Central memory CD8-positive, alpha-beta T cell (primary cell): ENCODE results near the gene C16orf54.
"Not testable (repeated sequence)": the region's sequence is repeated elsewhere in the genome, so short reads cannot be mapped to it uniquely, and the experiment has no call there.

Source experiments
- ATAC-seq: fragments of 150-1000 bp; cut with Tn5 transposase; replicated peaks from 2 replicates; pipeline ENCODE4 v1.10.0; 2022; ENCODE audit warnings: mild to moderate bottlenecking, moderate FRiP score, moderate number of reproducible peaks; ENCODE audit not compliant: poor library complexity, severe bottlenecking; ENCODE audit errors: extremely low read depth
- DNase-seq, 2 donors: peaks; one replicate each; pipeline ENCODE4 v3.0.0; 2021; ENCODE audit warnings: low spot score in 2 of 2
- H3K27ac Mint-ChIP-seq: one replicate; pipeline ENCODE4 v1.8.0; 2022; ENCODE audit warnings: low read depth, mild to moderate bottlenecking, moderate library complexity, mixed read lengths
- H3K27me3 Mint-ChIP-seq: one replicate; pipeline ENCODE4 v1.8.0; 2022; ENCODE audit warnings: mixed read lengths
- H3K36me3 Mint-ChIP-seq: one replicate; pipeline ENCODE4 v1.8.0; 2022; ENCODE audit warnings: mild to moderate bottlenecking, moderate library complexity, mixed read lengths; ENCODE audit not compliant: insufficient read depth
- H3K4me1 Mint-ChIP-seq: one replicate; pipeline ENCODE4 v1.8.0; 2022; ENCODE audit warnings: mixed read lengths
- H3K4me3 Mint-ChIP-seq: one replicate; pipeline ENCODE4 v1.8.0; 2022; ENCODE audit warnings: mild to moderate bottlenecking, moderate library complexity, mixed read lengths
- H3K9me3 Mint-ChIP-seq: one replicate; pipeline ENCODE4 v1.8.0; 2022; ENCODE audit warnings: mixed read lengths

Gene C16orf54

DNA sequence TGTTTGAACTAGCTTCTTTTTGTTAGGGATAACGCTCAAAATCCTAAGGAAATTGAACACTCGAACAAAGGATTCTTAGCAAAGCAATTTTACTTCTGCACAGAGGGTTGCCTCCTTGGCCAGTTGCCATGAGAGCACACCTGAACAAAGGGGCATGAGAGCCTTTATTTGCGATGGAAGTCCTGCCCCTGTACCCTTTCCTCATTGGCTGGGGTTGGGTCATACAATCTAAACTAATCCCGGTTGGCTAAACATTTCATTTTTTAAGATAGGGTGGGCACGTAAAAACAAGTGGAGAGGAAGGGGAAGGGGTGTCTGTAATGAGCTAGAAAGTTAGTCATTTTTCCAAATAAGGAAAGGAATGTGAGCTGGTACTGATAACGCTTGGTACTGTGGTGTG is 36.1 kb downstream of the C16orf54 start:
- not testable (repeated sequence) for H3K36me3 Mint-ChIP-seq, H3K4me3 Mint-ChIP-seq, H3K27ac Mint-ChIP-seq, DNase-seq, H3K9me3 Mint-ChIP-seq, H3K27me3 Mint-ChIP-seq, ATAC-seq
- H3K4me1 Mint-ChIP-seq: peaks cover 14% of the 10 kb centered on the region

DNA sequence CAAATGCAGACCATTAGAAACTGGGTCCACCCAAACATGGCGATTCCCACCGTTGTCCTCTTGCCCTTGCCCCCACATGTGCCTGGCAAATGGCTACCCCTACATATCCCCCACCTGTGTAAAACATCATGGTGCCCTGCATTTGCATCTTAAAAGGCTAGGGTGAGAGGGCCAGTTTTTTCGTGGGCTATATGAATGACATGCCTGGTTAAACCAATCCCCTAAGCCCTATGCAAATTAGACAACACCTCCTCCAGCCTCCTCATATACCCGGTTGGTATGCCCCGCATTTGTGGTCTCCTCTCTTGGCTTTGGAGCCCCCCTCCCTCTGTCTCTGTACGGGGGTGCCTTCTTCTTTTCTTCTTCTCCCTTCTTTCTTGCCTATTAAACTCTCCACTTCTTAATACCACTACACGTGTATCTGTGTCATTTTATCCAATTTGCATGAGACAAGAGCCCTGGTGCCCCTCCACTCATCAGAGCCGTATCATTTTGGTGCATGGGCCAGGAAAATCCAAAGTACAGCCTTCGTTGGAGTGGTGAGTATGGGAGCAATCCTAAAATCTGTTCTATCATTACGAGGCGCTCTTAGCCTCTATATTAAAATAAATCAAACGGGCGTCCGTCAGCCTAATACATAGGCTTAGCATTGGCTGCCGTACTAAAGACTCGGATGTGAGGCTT is 36.7 kb downstream of the C16orf54 start:
- ATAC-seq (no peak), DNase-seq (no peak)
- H3K9me3 Mint-ChIP-seq: no peaks in the 10 kb centered on the region
- H3K36me3 Mint-ChIP-seq: peaks cover 2% of the 10 kb centered on the region
- H3K27ac Mint-ChIP-seq: peak overlapping the region; percentile 60
- H3K4me3 Mint-ChIP-seq: no peak overlapping the region
- no peaks in the 10 kb centered on the region for H3K27me3 Mint-ChIP-seq
- H3K4me1 Mint-ChIP-seq: peaks cover 14% of the 10 kb centered on the region

DNA sequence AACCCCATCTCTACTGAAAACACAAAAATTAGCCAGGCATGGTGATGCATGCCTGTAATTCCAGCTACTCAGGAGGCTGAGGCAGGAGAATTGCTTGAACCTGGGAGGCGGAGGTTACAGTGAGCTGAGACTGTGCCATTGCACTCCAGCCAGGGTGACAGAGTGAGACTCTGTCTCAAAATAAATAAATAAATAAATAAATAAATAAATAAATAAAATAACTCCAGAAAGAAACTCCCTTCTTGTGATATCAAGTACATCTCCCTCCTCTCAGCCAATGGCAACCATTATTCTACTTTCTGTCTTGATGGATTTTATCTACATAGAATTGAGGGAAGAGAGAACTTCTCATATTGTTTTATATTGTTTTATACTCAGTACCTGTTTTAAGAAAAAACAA is 38.6 kb downstream of the C16orf54 start:
- peaks cover 27% of the 10 kb centered on the region for H3K4me1 Mint-ChIP-seq
- not testable (repeated sequence) for H3K27me3 Mint-ChIP-seq, DNase-seq, H3K9me3 Mint-ChIP-seq, ATAC-seq, H3K36me3 Mint-ChIP-seq, H3K27ac Mint-ChIP-seq, H3K4me3 Mint-ChIP-seq

DNA sequence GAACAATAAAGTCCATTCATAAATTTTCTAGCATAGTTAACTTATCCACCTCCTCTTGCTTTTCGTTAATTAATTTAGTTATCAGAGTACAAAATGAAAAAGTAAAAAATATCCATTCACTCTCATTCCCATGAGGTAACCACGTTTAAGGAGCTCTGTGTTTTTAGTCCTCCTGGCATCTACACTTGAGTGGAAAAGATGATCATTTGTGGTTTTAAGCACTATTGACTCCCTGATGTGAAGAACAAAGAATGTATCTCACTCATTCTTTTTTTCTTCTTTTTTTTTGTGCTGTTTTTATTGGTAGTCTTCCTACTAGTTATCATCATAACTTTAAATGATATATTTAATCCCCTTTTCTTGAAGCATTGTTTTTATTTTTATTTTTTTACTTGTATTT is 40.8 kb downstream of the C16orf54 start:
- no peak for ATAC-seq
- H3K4me3 Mint-ChIP-seq: no peak overlapping the region
- H3K9me3 Mint-ChIP-seq: no peaks in the 10 kb centered on the region
- peak overlapping the region; percentile 67 for H3K27ac Mint-ChIP-seq
- H3K27me3 Mint-ChIP-seq: no peaks in the 10 kb centered on the region
- H3K36me3 Mint-ChIP-seq: peaks cover 17% of the 10 kb centered on the region
- peaks cover 36% of the 10 kb centered on the region for H3K4me1 Mint-ChIP-seq
- no peak for DNase-seq

DNA sequence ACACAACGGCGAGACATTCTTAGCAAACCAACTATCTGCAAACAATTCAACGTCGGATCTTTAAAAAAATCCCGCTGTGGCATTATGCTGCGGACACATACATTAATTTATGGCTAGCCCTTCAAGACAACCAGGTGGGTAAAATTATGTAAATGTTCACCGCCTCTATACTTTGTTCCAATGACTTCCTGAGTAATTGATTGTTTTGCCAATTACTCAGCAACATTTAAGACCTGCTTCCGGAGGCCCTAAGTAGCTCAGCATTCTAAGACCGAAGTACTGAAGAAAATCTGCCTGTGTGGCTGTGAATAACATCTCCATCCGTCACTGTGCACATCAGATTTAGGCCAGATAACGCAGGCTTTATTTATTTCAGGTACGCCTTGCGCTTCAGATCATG is 43.5 kb downstream of the C16orf54 start:
- Mint-ChIP-seq H3K27ac (peak overlapping the region; percentile 98), H3K36me3 (peaks cover 17% of the 10 kb centered on the region), H3K4me3 (peak overlapping the region; percentile 75), H3K4me1 (peaks cover 32% of the 10 kb centered on the region), H3K9me3 (no peaks in the 10 kb centered on the region), H3K27me3 (no peaks in the 10 kb centered on the region)
- peak; percentile 82 for ATAC-seq
- DNase-seq: peak in 1 of 2 donors; percentile 60

DNA sequence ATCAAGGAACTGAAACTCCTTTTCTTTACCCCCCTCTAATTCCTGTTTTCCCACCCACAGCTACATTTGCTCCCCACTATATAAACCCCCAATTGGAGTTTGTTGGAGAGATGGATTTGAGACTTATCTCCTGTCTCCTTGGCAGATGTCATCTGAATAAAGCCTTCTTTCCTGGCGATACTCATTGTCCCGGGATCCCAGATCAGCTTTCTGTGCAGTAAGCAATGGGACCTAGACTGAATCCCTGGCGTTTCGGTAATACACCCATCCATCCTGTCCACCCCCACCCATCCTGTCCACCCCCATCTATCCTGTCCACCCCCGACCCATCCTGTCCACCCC is 44.6 kb downstream of the C16orf54 start:
- DNase-seq: no peak
- Mint-ChIP-seq H3K9me3 (no peaks in the 10 kb centered on the region), H3K27me3 (no peaks in the 10 kb centered on the region), H3K4me3 (peak overlapping the region; percentile 75), H3K36me3 (peaks cover 17% of the 10 kb centered on the region), H3K27ac (peak overlapping the region; percentile 98), H3K4me1 (peaks cover 32% of the 10 kb centered on the region)
- ATAC-seq: no peak

DNA sequence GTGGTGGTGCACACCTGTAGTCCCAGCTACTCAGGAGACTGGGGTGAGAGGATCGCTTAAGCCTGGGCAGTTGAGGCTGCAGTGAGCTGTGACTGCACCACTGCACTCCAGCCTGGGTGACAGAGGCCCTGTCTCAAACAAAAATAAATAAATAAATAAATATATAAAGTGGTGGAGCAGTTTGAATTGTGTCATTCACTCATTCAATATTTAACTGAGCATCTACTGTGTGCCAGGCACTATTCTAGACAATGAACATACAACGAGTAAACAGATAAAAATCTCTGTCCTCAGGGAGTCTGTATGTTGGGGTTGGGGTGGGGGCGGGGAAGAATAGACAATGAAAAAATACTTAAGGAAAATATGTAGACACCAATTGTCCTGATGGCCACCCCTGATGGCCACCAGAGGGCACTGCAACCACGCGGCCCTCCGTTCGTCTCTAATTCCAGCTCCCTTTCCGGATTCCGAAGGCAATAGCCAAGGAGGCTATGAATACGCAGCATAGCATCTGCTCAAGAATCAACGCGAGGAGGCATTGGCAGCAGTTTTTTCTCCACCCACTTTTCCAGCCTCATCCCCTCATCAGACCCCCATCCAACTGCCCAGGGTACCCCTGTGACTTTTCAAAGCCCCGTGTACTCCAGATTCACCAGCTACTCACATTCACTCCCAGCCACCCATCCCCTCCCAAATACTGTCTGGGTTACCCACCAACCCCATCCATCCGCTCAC is 45.4 kb downstream of the C16orf54 start:
- no peak for ATAC-seq
- Mint-ChIP-seq H3K36me3 (peaks cover 19% of the 10 kb centered on the region), H3K4me1 (peaks cover 32% of the 10 kb centered on the region), H3K9me3 (no peaks in the 10 kb centered on the region), H3K27ac (peak overlapping the region; percentile 98), H3K27me3 (no peaks in the 10 kb centered on the region), H3K4me3 (peak overlapping the region; percentile 75)
- DNase-seq: peak; percentile 62 to 70

DNA sequence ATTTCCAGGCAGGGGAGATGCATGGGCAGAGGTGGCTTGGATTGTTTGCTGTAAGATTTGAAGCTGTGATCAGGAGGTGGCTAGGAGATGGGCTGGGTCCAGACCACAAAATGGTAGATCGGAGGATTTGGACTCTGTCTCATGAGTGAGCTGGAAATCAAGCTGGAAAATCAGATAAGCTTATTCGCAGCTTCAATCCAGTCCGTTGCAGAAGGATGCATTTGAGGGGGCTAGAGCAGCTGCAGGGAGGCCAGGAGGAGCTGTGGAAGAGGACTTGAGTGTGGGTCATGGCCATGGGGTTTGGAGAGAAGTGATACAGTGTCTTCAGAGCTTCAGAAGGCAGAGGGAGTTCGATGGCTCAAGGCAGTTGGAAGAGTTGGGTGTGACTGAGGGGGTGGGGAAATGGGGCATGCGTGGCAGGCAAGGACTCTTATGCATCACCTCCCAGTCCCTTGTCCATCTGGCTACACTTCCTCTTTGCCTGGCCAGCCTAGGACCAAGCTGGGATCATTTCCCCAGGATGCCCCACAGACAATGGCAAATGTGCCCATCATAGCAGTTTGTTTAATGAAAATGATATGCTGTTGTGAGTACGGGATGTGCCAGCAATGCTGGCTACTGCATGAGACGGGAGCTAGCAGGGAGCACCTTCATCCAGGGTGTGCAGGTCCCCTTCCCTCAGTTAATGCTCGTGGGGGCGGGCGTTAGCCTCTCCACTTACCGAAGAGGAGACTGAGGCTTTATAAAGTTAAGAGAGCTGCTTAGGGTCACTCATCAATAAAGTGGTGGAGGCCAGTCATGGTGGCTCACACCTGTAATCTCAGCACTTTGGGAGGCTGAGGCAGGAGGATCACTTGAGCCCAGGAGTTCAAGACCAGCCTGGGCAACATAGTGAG is 46.2 kb downstream of the C16orf54 start:
- Mint-ChIP-seq H3K9me3 (no peaks in the 10 kb centered on the region), H3K27ac (peak overlapping the region; percentile 7), H3K27me3 (no peaks in the 10 kb centered on the region), H3K36me3 (peaks cover 19% of the 10 kb centered on the region), H3K4me3 (peak overlapping the region; percentile 2), H3K4me1 (peaks cover 32% of the 10 kb centered on the region)
- ATAC-seq (no peak), DNase-seq (no peak)

DNA sequence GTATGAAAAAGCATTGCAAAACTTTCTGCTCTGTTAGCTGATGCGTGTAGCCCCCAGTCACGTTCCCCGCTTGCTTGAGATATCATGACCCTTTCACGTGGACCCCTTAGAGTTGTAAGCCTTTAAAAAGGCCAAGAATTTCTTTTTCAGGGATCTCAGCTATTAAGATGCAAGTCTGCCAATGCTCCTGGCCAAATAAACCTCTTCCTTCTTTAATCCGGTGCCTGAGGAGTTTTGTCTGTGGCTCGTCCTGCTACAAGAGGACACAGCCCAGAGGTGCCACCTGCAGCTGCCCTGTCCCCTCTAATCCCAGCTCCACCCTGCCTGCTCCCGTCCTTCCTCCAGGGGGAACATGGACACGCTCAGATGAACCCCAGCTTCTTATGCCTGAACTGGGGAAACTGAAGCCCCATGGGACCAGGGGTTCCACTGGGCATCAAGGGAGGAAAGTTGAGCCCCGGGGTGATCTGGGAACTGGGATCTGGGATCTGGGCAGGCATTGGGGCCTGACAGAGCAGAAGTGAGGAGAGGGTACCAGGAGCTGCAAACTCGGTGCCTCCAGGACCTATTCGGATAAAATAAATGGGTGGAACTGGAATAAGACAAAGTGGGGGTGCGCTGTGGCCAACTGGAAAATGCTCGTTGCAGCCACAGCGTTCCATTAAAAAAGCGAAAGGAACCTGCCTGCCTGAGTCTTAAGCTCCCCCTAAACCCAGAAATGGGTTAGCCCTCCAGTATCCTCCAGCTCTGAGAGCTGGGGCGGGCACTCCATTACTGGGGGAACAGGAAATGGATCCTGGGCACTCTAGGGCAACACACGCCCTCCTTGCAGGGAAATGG is 47.1 kb downstream of the C16orf54 start:
- H3K4me3 Mint-ChIP-seq: peak overlapping the region; percentile 2
- no peak for ATAC-seq
- H3K27ac Mint-ChIP-seq: peak overlapping the region; percentile 7
- H3K4me1 Mint-ChIP-seq: peaks cover 32% of the 10 kb centered on the region
- H3K36me3 Mint-ChIP-seq: peaks cover 19% of the 10 kb centered on the region
- DNase-seq: no peak
- no peaks in the 10 kb centered on the region for H3K9me3 Mint-ChIP-seq
- H3K27me3 Mint-ChIP-seq: no peaks in the 10 kb centered on the region

DNA sequence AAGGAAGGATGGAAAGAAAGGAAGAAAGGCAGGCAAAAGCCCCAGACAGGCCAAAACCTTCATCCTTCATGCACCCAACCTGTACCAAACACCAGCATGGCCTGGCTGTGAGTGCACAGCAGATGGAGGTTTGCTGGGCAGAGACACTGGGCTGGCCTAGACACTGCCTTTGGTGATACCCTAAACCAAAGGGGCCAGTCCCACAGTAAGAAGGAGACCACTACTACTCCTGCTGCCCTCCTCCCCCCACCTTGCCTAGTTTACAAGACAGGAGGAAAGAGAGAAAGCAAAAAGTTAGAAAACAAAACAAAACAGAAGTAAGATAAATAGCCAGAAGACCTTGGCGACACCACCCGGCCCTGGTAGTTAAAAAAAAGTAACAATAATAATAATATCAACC is 47.7 kb downstream of the C16orf54 start:
- H3K4me3 Mint-ChIP-seq: no peak overlapping the region
- H3K27me3 Mint-ChIP-seq: no peaks in the 10 kb centered on the region
- peaks cover 27% of the 10 kb centered on the region for H3K4me1 Mint-ChIP-seq
- no peaks in the 10 kb centered on the region for H3K9me3 Mint-ChIP-seq
- ATAC-seq (no peak), DNase-seq (no peak)
- H3K27ac Mint-ChIP-seq: no peak overlapping the region
- H3K36me3 Mint-ChIP-seq: peaks cover 18% of the 10 kb centered on the region

DNA sequence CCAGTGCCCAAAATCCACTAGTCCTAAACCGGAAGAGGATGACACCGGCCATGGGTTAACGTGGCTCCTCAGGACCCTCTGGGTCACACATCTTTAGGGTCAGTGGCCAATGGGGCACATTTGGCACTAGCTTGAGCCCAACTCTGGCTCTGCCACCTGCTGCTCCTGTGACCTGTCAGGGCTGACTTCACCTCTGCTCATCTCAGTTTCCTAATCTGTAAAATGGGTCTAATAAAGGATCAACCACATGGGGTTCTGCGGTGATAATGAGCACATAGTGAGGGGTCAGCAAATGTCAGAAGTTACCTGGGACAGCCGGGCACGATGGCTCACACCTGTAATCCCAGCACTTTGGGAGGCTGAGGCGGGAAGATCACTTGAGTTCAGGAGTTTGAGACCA is 48.4 kb downstream of the C16orf54 start:
- Mint-ChIP-seq H3K36me3 (peaks cover 14% of the 10 kb centered on the region), H3K9me3 (no peaks in the 10 kb centered on the region), H3K4me3 (no peak overlapping the region), H3K27ac (no peak overlapping the region), H3K27me3 (no peaks in the 10 kb centered on the region), H3K4me1 (peaks cover 21% of the 10 kb centered on the region)
- no peak for DNase-seq
- no peak for ATAC-seq

DNA sequence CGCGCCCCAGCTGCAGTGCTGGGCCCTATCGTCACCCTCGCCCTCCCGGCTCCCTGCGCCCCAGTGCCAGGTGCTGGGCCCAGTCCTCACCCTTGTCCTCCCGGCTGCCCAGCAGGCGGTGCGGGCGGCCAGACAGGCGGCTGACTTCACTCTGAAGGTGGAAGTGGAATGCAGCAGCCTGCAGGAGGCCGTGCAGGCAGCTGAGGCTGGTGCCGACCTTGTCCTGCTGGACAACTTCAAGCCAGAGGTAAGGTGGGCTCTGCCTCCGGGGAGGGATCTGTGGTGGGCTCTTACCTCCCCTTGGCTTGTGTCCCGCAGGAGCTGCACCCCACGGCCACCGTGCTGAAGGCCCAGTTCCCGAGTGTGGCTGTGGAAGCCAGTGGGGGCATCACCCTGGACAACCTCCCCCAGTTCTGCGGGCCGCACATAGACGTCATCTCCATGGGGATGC is 48.9 kb downstream of the C16orf54 start:
- Mint-ChIP-seq H3K9me3 (no peaks in the 10 kb centered on the region), H3K36me3 (peaks cover 12% of the 10 kb centered on the region)
- ATAC-seq: no peak

More for the DNA sequence above, 48.9 kb downstream of the C16orf54 start:
- peaks cover 16% of the 10 kb centered on the region for H3K4me1 Mint-ChIP-seq
- H3K27me3 Mint-ChIP-seq: no peaks in the 10 kb centered on the region
- no peak overlapping the region for H3K27ac Mint-ChIP-seq
- H3K4me3 Mint-ChIP-seq: no peak overlapping the region
- DNase-seq: no peak
